RWPE2 (cell line): ENCODE data around the gene UGT1A4.
"Not testable (repeated sequence)": the region's sequence is repeated elsewhere in the genome, so short reads cannot be mapped to it uniquely, and the experiment has no call there.

ENCODE experiments used
- ATAC-seq: fragments of 200-7000 bp; cut with Tn5 transposase; 3 replicates; pipeline ENCODE4 v1.9.1; 2021; ENCODE audit warnings: low read depth
- DNase-seq: peaks from one replicate; pipeline ENCODE4 v3.0.0-alpha.2; 2020; ENCODE audit warnings: low spot score
- H3K27ac ChIP-seq: fragments of 450-650 bp; 2 replicates; pipeline ENCODE4 v1.5.1; 2017; ENCODE audit warnings: mild to moderate bottlenecking; ENCODE audit not compliant: poor library complexity, severe bottlenecking
- H3K27me3 ChIP-seq: fragments of 250-450 bp; sonication (Bioruptor Pico); 2 replicates; pipeline ENCODE4 v1.5.1; 2021; ENCODE audit warnings: mild to moderate bottlenecking, moderate library complexity; ENCODE audit not compliant: insufficient read depth, poor library complexity, severe bottlenecking
- H3K36me3 ChIP-seq: fragments of 250-450 bp; sonication (Bioruptor Pico); 2 replicates; pipeline ENCODE4 v1.5.1; 2020; ENCODE audit warnings: low read depth, mild to moderate bottlenecking, moderate library complexity
- H3K4me1 ChIP-seq: fragments of 250-450 bp; sonication (Bioruptor Pico); 2 replicates; pipeline ENCODE4 v1.5.1; 2021; ENCODE audit warnings: mild to moderate bottlenecking, moderate library complexity; ENCODE audit not compliant: insufficient read depth, poor library complexity, severe bottlenecking
- H3K4me3 ChIP-seq: fragments of 250-450 bp; sonication (Bioruptor Pico); 2 replicates; pipeline ENCODE4 v1.5.1; 2021; ENCODE audit warnings: mild to moderate bottlenecking, moderate library complexity; ENCODE audit not compliant: severe bottlenecking
- H3K9me3 ChIP-seq: fragments of 250-450 bp; sonication (Bioruptor Pico); 2 replicates; pipeline ENCODE4 v1.5.1; 2021; ENCODE audit warnings: mild to moderate bottlenecking, moderate library complexity; ENCODE audit not compliant: severe bottlenecking
- CTCF ChIP-seq: fragments of 450-650 bp; IDR thresholded peaks from one replicate; pipeline ENCODE4 v1.5.1; 2017; ENCODE audit warnings: mild to moderate bottlenecking, moderate library complexity; ENCODE audit not compliant: poor library complexity, severe bottlenecking

Gene UGT1A4

GRCh38 chr2:233728723-233729301, 10.3 kb downstream of the UGT1A4 start, which contains the start of gene UGT1A3:
Gene UGT1A3 (plus strand): TSS chr2:233729042. CDS start chr2:233729127, 85 bp downstream.
- H3K9me3 ChIP-seq, result no peaks in the 10 kb centered on the region
- no peak for ATAC-seq
- DNase-seq, result no peak
- H3K4me1 ChIP-seq, result no peaks in the 10 kb centered on the region
- TF ChIP-seq CTCF, result no peak
- no peaks in the 10 kb centered on the region for H3K36me3 ChIP-seq
- no peak within 1 kb of the TSS for H3K27ac ChIP-seq
- no peaks in the 10 kb centered on the region for H3K27me3 ChIP-seq
- H3K4me3 ChIP-seq, result no peak within 1 kb of the TSS

DNA sequence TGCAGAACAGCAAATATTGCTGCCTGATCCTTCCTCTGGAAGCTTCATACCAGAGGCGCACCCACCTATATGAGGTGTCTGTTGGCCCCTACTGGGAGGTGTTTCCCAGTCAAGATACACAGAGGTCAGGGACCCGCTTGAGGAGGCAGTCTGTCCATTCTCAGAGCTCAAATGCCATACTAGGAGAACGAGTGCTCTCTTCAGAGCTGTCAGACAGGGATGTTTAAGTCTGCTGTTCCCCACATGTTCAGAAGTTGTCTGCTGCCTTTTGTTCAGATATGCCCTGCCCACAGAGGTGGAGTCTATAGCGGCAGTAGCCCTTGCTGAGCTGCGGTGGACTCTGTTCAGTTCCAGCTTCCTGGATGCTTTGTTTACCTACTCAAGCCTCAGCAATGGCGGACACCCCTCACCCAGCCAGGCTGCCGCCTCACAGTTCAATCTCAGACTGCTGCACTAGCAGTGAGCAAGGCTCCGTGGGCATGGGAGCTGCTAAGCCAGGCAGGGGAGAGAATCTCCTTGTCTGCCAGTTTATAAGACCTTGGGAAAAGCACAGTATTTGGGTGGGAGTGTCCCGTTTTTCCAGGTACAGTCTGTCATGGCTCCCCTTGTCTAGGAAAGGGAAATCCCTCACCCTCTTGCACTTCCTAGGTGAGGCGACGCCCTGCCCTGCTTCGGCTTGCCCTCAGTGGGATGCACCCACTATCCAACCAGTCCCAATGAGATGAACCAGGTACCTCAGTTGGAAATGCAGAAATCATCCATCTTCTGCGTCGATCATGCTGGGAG, 18.5 kb downstream of the UGT1A4 start:
- not testable (repeated sequence) for ATAC-seq, H3K4me3 ChIP-seq, DNase-seq, H3K4me1 ChIP-seq, H3K27me3 ChIP-seq, H3K36me3 ChIP-seq, H3K9me3 ChIP-seq, H3K27ac ChIP-seq

DNA sequence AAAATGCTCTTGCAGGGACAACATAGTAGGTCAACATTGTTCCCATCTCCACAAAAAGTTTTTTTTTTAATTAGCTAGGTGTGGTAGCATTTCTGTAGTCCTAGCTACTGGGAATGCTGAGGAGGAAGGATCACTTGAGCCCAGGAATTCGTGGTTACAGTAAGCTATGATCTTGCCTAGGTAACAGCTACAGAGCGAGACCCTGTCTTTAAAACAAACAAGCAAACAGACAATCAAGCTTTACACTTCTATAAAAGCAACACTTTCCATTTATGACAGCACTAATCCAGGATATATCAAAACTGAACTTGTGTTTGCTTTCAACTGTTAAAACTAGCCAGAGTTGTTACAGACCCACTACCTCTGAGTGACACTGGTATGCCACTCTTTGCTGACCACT, 22.3 kb downstream of the UGT1A4 start:
- no peaks in the 10 kb centered on the region for H3K9me3 ChIP-seq
- H3K4me1 ChIP-seq, result no peaks in the 10 kb centered on the region
- no peak overlapping the region for H3K4me3 ChIP-seq
- H3K36me3 ChIP-seq, result no peaks in the 10 kb centered on the region
- TF ChIP-seq CTCF, result no peak
- H3K27ac ChIP-seq, result no peak overlapping the region
- DNase-seq (no peak), ATAC-seq (no peak)
- H3K27me3 ChIP-seq, result no peaks in the 10 kb centered on the region

DNA sequence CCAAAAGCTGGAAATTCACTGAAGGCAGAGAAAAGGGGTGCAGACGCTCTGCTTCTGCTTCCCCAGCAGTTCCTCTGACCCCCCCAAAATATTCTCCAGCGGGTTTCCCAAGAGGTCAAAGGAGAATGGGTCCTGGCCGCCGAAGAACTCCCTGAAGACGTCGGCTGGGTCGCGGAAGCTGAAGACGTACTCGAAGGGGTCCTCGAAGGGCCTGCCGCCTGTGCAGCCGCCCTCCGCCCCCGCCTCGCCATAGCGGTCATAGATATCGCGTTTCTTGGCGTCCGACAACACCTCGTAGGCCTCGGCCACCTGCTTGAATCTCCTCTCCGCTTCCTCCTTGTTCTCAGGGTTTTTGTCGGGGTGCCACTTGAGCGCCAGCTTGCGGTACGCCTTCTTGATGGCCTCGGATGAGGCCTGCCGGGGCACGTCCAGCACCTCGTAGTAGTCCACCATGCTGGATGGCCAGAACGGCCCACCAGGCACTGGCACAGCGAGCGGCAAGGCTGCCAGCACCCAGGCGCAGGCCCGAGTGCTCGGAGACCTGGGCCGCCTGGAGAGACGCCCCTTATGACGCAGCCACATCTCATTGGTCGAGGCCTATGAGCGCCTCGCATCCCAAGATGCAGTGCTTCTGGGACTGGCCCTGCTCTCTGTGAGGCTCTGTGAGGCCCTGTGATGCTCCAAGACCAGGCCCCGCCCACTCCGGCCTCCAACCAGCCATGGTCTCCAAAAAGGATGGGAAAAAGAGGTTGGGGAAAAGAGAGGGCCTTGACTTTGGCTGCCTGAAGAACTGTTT, 25.1 kb downstream of the UGT1A4 start:
- no peaks in the 10 kb centered on the region for H3K36me3 ChIP-seq
- TF ChIP-seq CTCF, result no peak
- DNase-seq (no peak), ATAC-seq (no peak)
- no peaks in the 10 kb centered on the region for H3K4me1 ChIP-seq
- H3K4me3 ChIP-seq, result no peak overlapping the region
- no peaks in the 10 kb centered on the region for H3K9me3 ChIP-seq
- H3K27ac ChIP-seq, result no peak overlapping the region
- H3K27me3 ChIP-seq, result no peaks in the 10 kb centered on the region

DNA sequence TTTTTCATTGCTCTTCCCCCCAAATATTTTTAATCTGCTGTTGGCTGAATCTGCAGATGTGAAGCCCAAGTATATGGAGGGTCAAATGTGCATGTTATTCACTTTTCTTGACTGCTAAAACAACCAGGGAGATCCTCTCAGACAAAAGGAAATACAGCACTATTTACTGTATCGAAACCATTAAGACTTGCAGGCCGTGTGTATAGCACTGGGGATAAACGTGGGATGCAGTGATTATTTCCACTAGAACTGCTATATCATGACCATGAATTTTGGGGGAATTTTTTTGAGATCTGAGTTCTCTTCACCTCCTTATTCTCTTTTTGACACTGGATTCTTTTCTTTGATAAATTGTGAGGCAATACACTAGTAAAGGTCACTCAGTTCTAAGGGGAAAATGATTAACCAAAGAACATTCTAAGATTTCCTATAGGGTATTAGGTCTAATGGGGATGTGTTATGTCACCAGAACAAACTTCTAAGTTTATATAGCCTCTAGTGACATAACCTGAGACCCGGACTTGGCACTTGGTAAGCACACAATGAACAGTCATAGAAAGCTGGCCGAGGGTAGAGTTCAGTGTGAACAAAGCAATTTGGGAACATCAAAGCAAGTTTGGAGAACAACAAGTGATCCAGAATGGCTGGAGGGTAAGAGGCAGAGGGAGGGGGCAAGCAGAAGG, 26.7 kb downstream of the UGT1A4 start:
- Histone ChIP-seq H3K36me3 (no peaks in the 10 kb centered on the region), H3K27me3 (no peaks in the 10 kb centered on the region), H3K9me3 (no peaks in the 10 kb centered on the region), H3K4me1 (no peaks in the 10 kb centered on the region), H3K4me3 (no peak overlapping the region), H3K27ac (no peak overlapping the region)
- DNase-seq, result no peak
- no peak for TF ChIP-seq CTCF
- no peak for ATAC-seq

- not testable (repeated sequence) for H3K4me3 ChIP-seq, H3K4me1 ChIP-seq, H3K9me3 ChIP-seq, H3K36me3 ChIP-seq, DNase-seq, ATAC-seq, H3K27ac ChIP-seq, H3K27me3 ChIP-seq
These were observed 27.3 kb downstream of the UGT1A4 start for GRCh38 chr2:233745838-233746237.
